NCI-H526 treated with DMSO at 0.1 percent for 48 hours (cell line): ENCODE measurements around the gene C19orf38.
"Not testable (repeated sequence)": the region's sequence is repeated elsewhere in the genome, so short reads cannot be mapped to it uniquely, and the experiment has no call there.

ENCODE experiments used
- DNase-seq: peaks from one replicate; lab custom pipeline; 2025; lab: John Stamatoyannopoulos, UW

C19orf38 gene

DNA sequence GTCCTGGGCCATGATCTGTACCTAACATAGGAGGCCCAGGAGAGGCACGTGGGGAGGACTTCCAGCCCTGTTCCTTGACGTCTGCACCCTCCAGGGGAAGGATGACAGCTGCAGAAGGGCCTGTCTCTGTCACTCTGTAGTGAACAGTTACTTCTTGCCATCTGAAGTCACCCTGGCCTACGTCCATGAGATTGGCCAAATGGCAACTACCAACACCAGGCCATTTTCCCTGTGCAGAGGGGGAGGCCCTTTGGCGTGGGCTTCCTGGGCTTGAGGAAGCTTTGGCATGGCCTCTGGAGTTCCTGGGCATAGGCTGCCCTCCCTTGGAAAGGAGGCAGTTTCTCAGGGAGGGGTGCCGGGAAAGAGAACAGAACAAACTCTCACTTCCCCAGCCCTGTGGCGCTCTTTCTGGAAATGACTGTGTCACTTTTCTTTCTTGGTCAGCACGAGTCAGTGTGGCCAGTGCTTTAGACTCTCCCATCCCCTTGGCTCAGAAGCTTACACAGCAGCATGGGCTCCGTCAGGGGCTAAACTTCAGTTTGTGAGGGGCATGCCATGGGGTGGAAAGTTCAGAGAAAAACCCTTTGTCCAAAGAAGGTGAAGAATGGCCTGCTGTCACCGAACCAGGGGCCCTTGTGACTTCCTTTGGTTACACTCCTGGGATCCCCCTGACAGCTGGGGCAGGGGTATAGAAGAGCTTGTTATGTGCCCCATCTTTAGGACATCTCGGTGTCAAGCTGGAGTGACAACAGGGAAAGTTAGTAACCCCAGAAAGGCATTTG lies 28.4 kb downstream of the C19orf38 start:
- no peak for DNase-seq

- not testable (repeated sequence) for DNase-seq
Measured at GRCh38 chr19:10877608-10878007, 29.4 kb downstream of the C19orf38 start.

DNA sequence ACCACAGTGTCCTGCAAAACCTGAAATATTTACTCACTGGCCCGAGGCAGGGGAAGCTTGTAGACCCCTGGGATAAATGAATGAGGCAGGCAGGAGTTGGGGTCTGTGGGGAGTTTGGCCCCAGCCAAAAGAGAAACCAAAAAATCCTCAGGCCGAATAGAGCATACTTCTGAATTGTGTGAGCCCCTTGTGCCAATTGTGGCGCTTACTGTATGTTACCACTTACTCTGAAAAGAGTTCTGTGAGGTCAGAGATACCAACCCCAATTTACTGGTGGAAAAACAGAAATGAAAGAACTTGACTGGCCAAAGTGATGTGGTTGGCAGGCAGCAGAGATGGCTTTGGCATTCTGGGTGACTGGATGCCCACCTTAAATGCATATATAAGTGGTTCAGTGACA lies 30.0 kb downstream of the C19orf38 start:
- no peak for DNase-seq

DNA sequence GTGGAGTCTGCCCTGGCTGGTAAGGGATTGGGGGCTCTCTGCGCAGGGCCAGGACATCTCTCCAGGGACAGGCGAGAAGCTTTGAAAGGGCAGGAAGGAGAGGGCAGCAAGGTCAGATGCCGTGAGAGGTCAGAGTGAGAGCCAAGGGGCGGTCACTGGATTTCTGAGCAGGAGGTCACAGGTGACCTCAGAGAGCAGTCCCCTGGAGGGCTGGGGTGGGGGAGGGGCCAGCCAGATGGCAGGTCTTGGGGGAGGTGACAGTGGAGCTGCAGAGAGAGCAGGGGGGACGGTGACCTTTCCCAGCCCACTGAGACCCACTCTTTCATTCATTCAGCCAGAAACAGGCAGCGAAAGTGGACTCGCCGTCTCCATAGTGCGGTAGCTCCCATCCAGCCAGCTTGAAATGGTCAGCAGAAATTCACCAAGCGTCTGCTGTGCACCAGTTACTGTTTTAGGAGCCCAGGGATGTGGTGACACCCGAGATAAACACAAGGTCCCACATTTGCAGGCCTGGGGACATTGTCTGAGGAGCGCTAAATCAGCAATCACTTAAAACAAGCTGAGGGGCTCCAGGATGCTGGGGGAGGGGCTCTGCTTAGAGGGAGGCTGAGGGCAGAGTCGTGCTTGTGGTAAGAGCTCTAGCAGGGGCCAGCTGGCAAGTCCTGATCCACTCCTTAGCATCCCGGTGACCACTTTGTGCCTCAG lies 33.3 kb downstream of the C19orf38 start:
- DNase-seq = no peak

- DNase-seq = no peak
Measured at GRCh38 chr19:10882108-10882457, 33.9 kb downstream of the C19orf38 start.

- DNase-seq = no peak
Measured at GRCh38 chr19:10884274-10884673, 36.1 kb downstream of the C19orf38 start.

- no peak for DNase-seq
Measured at GRCh38 chr19:10885201-10886169, 37.3 kb downstream of the C19orf38 start.

DNA sequence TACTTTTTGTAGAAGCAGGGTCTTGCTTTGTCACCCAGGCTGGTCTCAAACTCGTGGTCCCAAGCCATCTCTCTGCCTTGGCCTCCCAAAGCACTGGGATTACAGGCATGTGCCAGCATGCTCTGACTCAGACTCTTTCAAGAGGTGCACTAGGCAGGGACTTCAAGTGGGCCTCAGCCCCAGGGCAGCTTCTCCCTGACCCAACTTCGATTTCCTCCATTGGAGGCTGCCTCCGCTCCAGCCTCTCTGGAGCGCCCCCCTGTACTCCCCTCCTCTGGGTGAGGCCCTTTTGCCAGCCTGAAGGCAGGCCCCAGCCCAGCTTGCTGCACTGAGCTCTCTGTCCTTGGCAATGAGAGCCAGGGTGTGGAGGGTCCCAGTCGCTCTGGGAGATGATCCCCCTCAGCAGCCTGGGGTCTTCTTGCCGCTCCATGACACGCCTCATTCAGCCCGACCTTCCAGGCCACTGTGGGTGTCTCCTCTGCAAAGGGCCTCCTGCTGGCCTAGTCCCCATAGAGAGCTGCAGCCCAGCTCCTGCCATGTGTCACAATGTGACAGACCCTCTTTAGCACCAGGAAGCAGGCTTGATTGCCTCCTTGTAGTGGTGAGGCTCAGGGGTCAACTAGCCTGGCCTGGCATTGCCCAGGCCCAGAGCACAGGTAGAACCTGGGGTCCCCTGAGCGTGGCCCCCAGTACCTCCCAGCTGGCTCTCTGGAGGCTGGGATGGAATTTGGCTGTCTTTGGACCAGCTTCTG lies 39.6 kb downstream of the C19orf38 start:
- no peak for DNase-seq

GRCh38 chr19:10888421-10888866 lies 40.2 kb downstream of the C19orf38 start:
- DNase-seq = peak; percentile 81

GRCh38 chr19:10889880-10890279 lies 41.7 kb downstream of the C19orf38 start:
- DNase-seq = no peak

DNA sequence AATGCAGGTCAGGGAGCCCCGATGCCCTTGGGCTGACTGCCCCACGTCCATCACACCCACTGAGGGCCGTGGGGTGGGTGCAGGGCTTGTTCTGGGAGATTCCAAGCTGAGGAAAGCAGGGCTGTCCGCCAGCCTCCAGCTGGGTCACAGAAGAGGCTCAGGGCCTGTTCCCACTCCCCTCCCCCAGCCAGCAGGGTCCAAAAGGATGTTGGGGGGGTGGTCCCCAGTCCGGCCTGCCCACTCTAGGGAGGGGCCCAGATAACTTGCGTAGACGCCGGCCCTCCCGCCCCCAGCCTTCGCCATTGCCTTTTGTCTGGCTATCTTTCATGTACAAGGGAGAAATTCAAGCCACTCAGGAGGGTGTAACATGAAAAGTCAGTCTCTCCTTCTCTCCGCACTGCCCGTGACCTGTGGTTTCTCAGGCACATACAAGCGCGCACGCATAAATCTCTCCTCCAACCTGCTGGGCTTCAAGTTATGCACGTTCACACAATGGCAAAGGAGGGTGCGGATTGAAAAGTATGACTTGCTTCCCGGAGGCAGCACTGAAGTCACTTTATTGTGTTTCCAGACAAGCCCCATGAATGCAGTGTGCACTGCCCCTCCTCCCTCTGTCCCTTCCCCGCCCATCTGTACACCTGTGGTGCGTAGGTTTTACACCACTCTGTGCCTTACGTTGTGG lies 43.3 kb downstream of the C19orf38 start:
- peak; percentile 25 for DNase-seq

DNA sequence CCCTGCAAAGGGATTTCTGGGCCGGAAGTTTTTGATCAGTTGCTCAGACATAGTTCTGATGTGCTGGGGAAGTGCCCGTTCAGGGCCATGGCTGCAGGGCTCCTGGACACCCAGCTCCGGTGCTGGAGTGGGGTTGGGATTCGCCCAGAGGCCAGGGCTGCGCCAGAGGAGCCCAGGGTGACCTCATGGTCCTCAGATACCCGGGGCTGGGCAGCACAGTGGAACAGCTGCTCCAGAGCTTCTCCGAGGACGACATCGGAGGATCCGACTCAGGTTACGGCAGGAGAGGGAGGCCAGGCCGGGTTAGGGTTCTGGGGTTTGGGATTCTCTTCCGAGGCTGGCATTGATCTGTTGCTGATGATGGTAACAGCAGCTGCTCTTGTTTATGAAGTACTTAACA lies 44.0 kb downstream of the C19orf38 start:
- no peak for DNase-seq

- no peak for DNase-seq
Measured at GRCh38 chr19:10894911-10895213, 46.6 kb downstream of the C19orf38 start.

DNA sequence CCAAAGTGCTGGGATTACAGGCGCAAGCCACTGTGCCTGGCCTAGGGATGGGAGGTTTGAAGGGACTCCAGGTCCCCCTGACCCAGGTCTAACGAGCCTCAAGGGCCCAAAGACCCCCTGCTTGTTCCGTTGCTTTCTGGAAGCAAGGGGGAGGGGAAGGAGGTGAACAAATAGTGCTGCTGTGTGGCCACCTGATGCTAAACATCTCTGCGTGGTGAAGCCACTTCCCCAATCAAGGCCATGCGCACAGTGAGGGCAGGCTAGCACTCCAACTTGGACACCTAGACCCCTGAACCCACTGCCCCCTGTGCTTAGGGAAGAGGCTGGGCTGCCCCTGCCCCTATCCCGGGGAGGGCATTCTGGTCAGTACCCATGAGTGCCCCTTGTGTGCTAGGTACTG lies 47.1 kb downstream of the C19orf38 start:
- DNase-seq = no peak

DNA sequence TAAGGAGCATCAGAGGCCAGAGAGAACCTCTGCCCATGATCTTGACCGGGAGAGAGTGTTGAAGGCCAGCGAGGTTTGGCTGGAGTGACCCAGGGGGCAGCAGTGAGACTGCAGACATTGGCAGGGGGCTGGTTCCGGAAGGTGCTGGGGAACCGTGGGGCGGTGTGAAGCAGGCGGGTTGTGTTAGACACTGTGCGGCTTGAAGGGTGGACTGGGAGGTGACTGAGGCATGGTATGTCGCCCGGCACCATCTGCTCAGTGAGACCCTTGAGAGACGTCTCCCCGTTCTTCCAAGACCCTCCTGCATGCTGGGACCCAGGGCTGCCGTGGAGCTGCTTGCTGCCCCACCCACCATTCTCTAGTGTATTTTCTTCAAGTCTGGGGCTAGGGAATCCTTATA lies 47.7 kb downstream of the C19orf38 start:
- DNase-seq = no peak

- DNase-seq = peak; percentile 66
Measured at GRCh38 chr19:10896851-10897526, 48.8 kb downstream of the C19orf38 start.

- no peak for DNase-seq
Measured at GRCh38 chr19:10898633-10899032, 50.4 kb downstream of the C19orf38 start.

DNA sequence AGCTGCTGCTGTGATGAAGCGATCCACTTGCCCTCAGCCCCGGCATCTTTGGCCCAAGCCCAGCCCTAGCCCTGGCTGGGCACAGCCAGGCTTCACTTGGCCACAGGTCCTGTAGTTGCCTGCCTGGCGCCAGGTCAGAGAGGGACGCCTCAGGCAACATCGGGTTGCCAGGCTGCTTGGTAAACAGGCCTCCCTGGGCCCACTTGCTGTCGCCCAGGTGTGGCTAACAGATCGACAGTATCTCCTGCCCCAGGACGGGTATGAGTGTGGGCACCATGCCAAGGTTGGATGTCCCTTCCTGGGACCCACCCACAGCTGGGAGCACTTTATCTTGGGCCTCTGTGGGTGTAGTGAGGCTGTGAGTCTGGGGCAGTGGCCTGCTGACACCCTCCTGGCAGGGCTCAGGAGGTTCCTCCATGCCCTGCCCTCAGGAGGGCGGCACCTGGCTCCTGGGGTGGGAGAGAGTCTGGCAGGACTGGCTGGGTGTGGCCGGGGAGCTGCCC lies 51.0 kb downstream of the C19orf38 start:
- no peak for DNase-seq

DNA sequence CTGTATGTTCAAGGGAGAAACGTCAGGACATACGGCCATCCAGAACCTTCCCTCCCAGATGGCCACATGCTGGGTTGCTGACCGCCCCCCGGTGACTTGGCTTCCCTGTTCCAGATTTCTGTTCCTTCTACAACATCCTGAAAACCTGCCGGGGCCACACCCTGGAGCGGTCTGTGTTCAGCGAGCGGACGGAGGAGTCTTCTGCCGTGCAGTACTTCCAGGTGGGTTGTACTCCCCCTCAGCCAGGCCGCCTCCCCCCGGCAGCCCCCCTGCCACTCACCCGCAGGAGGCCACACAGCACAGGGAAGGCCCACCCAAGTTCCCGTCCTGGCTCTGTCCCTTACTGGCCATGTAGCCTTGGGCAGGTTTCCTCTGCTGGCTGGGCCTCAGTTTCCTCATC lies 59.7 kb downstream of the C19orf38 start:
- no peak for DNase-seq

DNA sequence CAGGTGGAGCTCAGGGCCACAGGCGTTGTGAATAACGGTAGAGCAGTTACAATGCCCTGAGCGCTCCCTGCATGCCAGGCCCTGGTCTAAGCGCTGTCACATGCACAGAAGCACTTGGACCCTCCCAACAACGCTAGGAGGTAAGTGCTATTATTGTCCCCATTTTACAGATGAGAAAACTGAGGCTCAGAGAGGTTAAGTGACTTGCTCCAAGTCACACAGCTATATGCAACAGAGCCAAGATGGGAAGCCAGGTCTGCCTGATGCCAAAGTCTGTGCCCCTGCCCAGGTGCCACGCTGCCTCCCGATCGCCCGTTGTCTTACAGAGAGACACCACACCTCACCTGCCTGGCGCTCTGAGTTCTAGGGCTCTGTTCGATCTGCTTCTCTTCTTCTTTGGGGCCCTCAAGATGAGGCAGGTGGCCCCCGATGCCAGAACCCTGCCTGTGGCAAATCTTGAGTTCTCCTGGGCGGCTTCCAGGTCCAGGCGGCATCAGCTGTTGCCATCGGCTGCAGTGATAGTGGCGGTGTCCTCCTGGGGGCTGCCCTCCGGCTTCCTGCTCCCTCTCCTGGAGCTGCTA lies 60.3 kb downstream of the C19orf38 start:
- DNase-seq = no peak
